Measurements from ENCODE around the gene HSPG2. TPM values are rescaled to one million over a fixed set of nuclear protein-coding genes. Genes with fewer than 3 reads are reported as not detected.
A peak's percentile ranks its signal among the peaks of the same experiment; 100 is the strongest.

HSPG2 gene
- total and polyA plus RNA-seq, 9 of the 15 experiments (the other 6 are each of a cell fraction or from before 2014, with no cell fraction given): 0.14 to 160 (median 15.7) TPM

GRCh38 chr1:21902026-21903012, 34.8 kb downstream of the HSPG2 start:
- H3K4me3 ChIP-seq: no peak overlapping the region
- CTCF ChIA-PET (ENCODE audit: low intra/inter-chr PET ratio): no interaction called here
- peak overlapping the region; percentile 93 for H3K27ac ChIP-seq (ENCODE audit: extremely low read depth, low read depth, low read length)
- peaks cover 46% of the 10 kb centered on the region; the same call in 2 of the 3 replicates for H3K36me3 ChIP-seq (ENCODE audit: control insufficient read depth, insufficient read depth, low read length)
- WGBS (ENCODE audit: insufficient coverage, low coverage, missing lambda C conversion rate): 76% methylated on average over 20 of the region's 20 CpGs
- no peak overlapping the region for H3K4me2 ChIP-seq (ENCODE audit: insufficient read depth, low read length)
- peaks cover 59% of the 10 kb centered on the region for H3K79me2 ChIP-seq (ENCODE audit: control insufficient read depth, insufficient read depth, low read length)
- no peaks in the 10 kb centered on the region for H3K27me3 ChIP-seq (ENCODE audit: control insufficient read depth in 2 of 2, insufficient read depth in 2 of 2, low read length in 2 of 2)
- H3K9me1 ChIP-seq (ENCODE audit: control insufficient read depth, insufficient read depth, low read length): no peaks in the 10 kb centered on the region
- in situ Hi-C loops (cut with MboI): no loop called here
- H3K4me1 ChIP-seq (replicated peaks in 1 of 2; ENCODE audit: control insufficient read depth in 2 of 2, insufficient read depth in 2 of 2, low read length in 2 of 2): peaks cover 63 to 71% of the 10 kb centered on the region in 2 experiments
- intact Hi-C loops (cut with micrococcal nuclease): loop anchor here (10.0 kb wide), 1 partner anchor 122 kb away; no protein-coding TSS in a partner anchor
- no peak overlapping the region for H2AFZ ChIP-seq (ENCODE audit: low read depth, low read length)
- H3K9ac ChIP-seq (ENCODE audit: insufficient read depth in 1 of 2, low read depth in 2 of 2, low read length in 2 of 2): peak overlapping the region; percentile 6 to 73; a peak in 3 of 4 replicates
- POLR2A ChIA-PET: interaction anchor here (0.6 to 0.7 kb wide), 3 partner anchors 12 to 376 kb away, joined by 3 read pairs; no protein-coding TSS in a partner anchor
- no peaks in the 10 kb centered on the region; the same call in 1 of the 2 replicates for H3K9me3 ChIP-seq (replicated peaks; ENCODE audit: control insufficient read depth, insufficient read depth, low read depth, low read length)
- no TSS peak for BruUV-seq (replicated peaks)
- ATAC-seq (no peak), FAIRE-seq (peak; percentile 55), DNase-seq (ENCODE audit: extremely low read depth in 1 of 4, low spot score in 3 of 4) (peak in 1 of 4 experiments; percentile 40)
- H4K20me1 ChIP-seq (replicated peaks; ENCODE audit: control insufficient read depth, insufficient read depth, low read length): no peaks in the 10 kb centered on the region
- TF ChIP-seq ERF (CRISPR knock-in tag; IDR thresholded peaks at IDR 0.05) (no peak), ZNF217 (CRISPR knock-in tag; IDR thresholded peaks at IDR 0.05) (no peak), ARID4B (CRISPR knock-in tag; IDR thresholded peaks at IDR 0.05) (peak; percentile 63; the same call in 1 of the 2 replicates), PPARD (CRISPR knock-in tag; IDR thresholded peaks at IDR 0.05) (no peak), BCOR (IDR thresholded peaks at IDR 0.05) (peak; percentile 99), ZNF583 (CRISPR knock-in tag; IDR thresholded peaks at IDR 0.05) (no peak), ZFP36 (IDR thresholded peaks at IDR 0.05; ENCODE audit: low read depth, low read length, partially characterized antibody) (peak; percentile 97), ZNF445 (CRISPR knock-in tag; IDR thresholded peaks at IDR 0.05; ENCODE audit: low read depth) (no peak), TEAD4 (IDR thresholded peaks at IDR 0.05; ENCODE audit: low read length) (no peak), TEAD4 (CRISPR knock-in tag; IDR thresholded peaks at IDR 0.05; ENCODE audit: borderline replicate concordance) (peak; percentile 10; the same call in 1 of the 2 replicates), ETV5 (CRISPR knock-in tag; IDR thresholded peaks at IDR 0.05; ENCODE audit: low read depth) (no peak), TAF9B (IDR thresholded peaks at IDR 0.05; ENCODE audit: partially characterized antibody) (no peak), NFRKB (IDR thresholded peaks at IDR 0.05; ENCODE audit: low read depth) (no peak), BMI1 (IDR thresholded peaks at IDR 0.05; ENCODE audit: low read length) (no peak), ARHGAP35 (IDR thresholded peaks at IDR 0.05; ENCODE audit: partially characterized antibody) (no peak), ESRRB (CRISPR knock-in tag; IDR thresholded peaks at IDR 0.05; ENCODE audit: borderline replicate concordance) (no peak), NR2C2 (CRISPR knock-in tag; IDR thresholded peaks at IDR 0.05) (0 out of 2 replicates have a peak, but pooled peaks have one; percentile 48), NR2C2 (tag; IDR thresholded peaks at IDR 0.05) (peak; percentile 25; the same call in 1 of the 2 replicates), YBX1 (IDR thresholded peaks at IDR 0.05) (no peak), ZNF12 (CRISPR knock-in tag; IDR thresholded peaks at IDR 0.05) (peak; percentile 60; the same call in 1 of the 2 replicates)
